Right lobe of liver (tissue), 4 donors: ENCODE results near the gene CCR5.

ENCODE experiments used
- POLR2A ChIP-seq: fragments of 450-650 bp; IDR thresholded peaks from one replicate; pipeline ENCODE4 v1.6.1; 2017; ENCODE audit warnings: antibody characterized with exemption, mild to moderate bottlenecking
- TF ChIP-seq, protein P1 (sequence below), 4 donors: fragments of 200-600 bp in 3 of 4; fragments of 450-650 bp in 1 of 4; IDR thresholded peaks; one replicate each; pipeline versions ENCODE4 v1.5.1 to v1.8.0; 2016 to 2022; ENCODE audit warnings: antibody characterized with exemption in 4 of 4, mild to moderate bottlenecking in 2 of 4
- donor health status: DM: no; HTN: no; CAD: no.
- donor health status: DM: no; HTN: no; CAD: no.
- donor health status: DM: no; HTN: yes; CAD: no.

DNA sequence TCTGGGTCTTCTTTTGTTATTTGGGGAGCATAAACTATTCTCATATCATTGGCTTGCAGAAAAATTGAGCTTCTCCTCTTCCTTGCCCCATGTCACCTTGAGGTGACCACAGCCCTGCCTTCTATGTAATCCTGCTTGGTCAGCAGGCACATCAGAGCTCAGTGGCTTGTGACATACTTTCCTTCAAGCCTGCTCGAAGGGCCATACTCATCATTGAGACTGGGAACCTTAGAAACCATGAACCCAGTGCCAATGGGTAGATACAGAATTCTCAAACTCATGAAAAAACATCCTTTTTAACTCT is 20.5 kb upstream of the CCR5 start:
- TF ChIP-seq, protein P1, sequence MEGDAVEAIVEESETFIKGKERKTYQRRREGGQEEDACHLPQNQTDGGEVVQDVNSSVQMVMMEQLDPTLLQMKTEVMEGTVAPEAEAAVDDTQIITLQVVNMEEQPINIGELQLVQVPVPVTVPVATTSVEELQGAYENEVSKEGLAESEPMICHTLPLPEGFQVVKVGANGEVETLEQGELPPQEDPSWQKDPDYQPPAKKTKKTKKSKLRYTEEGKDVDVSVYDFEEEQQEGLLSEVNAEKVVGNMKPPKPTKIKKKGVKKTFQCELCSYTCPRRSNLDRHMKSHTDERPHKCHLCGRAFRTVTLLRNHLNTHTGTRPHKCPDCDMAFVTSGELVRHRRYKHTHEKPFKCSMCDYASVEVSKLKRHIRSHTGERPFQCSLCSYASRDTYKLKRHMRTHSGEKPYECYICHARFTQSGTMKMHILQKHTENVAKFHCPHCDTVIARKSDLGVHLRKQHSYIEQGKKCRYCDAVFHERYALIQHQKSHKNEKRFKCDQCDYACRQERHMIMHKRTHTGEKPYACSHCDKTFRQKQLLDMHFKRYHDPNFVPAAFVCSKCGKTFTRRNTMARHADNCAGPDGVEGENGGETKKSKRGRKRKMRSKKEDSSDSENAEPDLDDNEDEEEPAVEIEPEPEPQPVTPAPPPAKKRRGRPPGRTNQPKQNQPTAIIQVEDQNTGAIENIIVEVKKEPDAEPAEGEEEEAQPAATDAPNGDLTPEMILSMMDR (IDR thresholded peaks at IDR 0.05), result no peak
- no peak for TF ChIP-seq POLR2A
